GM23248 (cell line): ENCODE data around the gene DYRK1B. TPM values are rescaled to one million over a fixed set of nuclear protein-coding genes. Genes with fewer than 3 reads are reported as not detected.

Experiments
- DNase-seq: peaks from one replicate; pipeline ENCODE4 v3.0.0-alpha.2; 2015
- H2AFZ ChIP-seq: fragments of 200-600 bp; sonication (generic); 2 replicates; pipeline ENCODE4 v1.6.1; 2016; ENCODE audit warnings: antibody characterized with exemption
- H3F3A ChIP-seq: fragments of 200-600 bp; sonication (generic); 2 replicates; pipeline ENCODE4 v1.6.1; 2016; ENCODE audit warnings: mild to moderate bottlenecking, antibody characterized with exemption, mixed run types; ENCODE audit not compliant: insufficient read depth
- H3K27ac ChIP-seq: fragments of 200-600 bp; sonication (generic); 2 replicates; pipeline ENCODE4 v1.5.1; 2016; ENCODE audit warnings: mild to moderate bottlenecking
- H3K27me3 ChIP-seq: fragments of 200-600 bp; sonication (generic); replicated peaks from 2 replicates; pipeline ENCODE4 v1.6.1; 2016; ENCODE audit warnings: mild to moderate bottlenecking; ENCODE audit not compliant: insufficient read depth
- H3K36me3 ChIP-seq: fragments of 200-600 bp; sonication (generic); 2 replicates; pipeline ENCODE4 v1.6.1; 2016; ENCODE audit warnings: low read depth, mild to moderate bottlenecking
- H3K4me1 ChIP-seq: fragments of 200-600 bp; sonication (generic); 2 replicates; pipeline ENCODE4 v1.6.1; 2016; ENCODE audit warnings: mild to moderate bottlenecking; ENCODE audit not compliant: insufficient read depth
- H3K4me2 ChIP-seq: fragments of 200-600 bp; sonication (generic); one replicate; pipeline ENCODE4 v1.6.1; 2016; ENCODE audit warnings: mild to moderate bottlenecking; ENCODE audit not compliant: unreplicated experiment
- H3K4me3 ChIP-seq: fragments of 200-600 bp; sonication (generic); 2 replicates; pipeline ENCODE4 v1.5.1; 2016; ENCODE audit warnings: mild to moderate bottlenecking
- H3K79me2 ChIP-seq: fragments of 200-600 bp; sonication (generic); 2 replicates; pipeline ENCODE4 v1.6.1; 2016; ENCODE audit warnings: mild to moderate bottlenecking; ENCODE audit not compliant: insufficient read depth
- H3K9ac ChIP-seq: fragments of 200-600 bp; sonication (generic); 2 replicates; pipeline ENCODE4 v1.6.1; 2016; ENCODE audit warnings: mild to moderate bottlenecking
- H3K9me2 ChIP-seq: fragments of 200-600 bp; sonication (generic); 2 replicates; pipeline ENCODE4 v1.6.1; 2016; ENCODE audit warnings: mixed run types, mild to moderate bottlenecking, moderate library complexity; ENCODE audit not compliant: insufficient read depth
- H3K9me3 ChIP-seq: fragments of 200-600 bp; sonication (generic); one replicate; pipeline ENCODE4 v1.6.1; 2017; ENCODE audit warnings: low read depth
- H4K20me1 ChIP-seq: fragments of 200-600 bp; sonication (generic); 2 replicates; pipeline ENCODE4 v1.6.0; 2016; ENCODE audit not compliant: insufficient read depth
- EZH2 ChIP-seq: fragments of 200-600 bp; sonication (generic); IDR thresholded peaks from 2 replicates; pipeline ENCODE4 v1.6.1; 2018; ENCODE audit warnings: antibody characterized with exemption, mild to moderate bottlenecking; ENCODE audit not compliant: insufficient read depth, poor library complexity, severe bottlenecking
- EZH2phosphoT487 ChIP-seq: fragments of 200-600 bp; sonication (generic); IDR thresholded peaks from 2 replicates; pipeline ENCODE4 v1.6.1; 2018; ENCODE audit warnings: antibody characterized with exemption, moderate library complexity, mild to moderate bottlenecking, low read depth; ENCODE audit not compliant: insufficient read depth
- WGBS, 2 experiments: methylation state at CpG; one replicate each; pipeline ENCODE4 v1.1.6; 2015 to 2017; ENCODE audit warnings: low lambda C conversion rate in 2 of 2, low coverage in 1 of 2; ENCODE audit errors: missing lambda C conversion rate in 2 of 2; 5-methylcytosine and 5-hydroxymethylcytosine counted together
- in situ Hi-C: fragments of 300-500 bp; cut with MboI; formaldehyde crosslinking; loops from 2 replicates; pipeline ENCODE4 v1.15.0; 2020
- microRNA-seq: library from miRNA; unstranded; fragments of <30 nt; microRNA quantifications from one replicate; pipeline ENCODE4, GENCODE V29; 2016; ENCODE audit warnings: borderline number of aligned reads
- polyA plus RNA-seq: library from polyadenylated mRNA; unstranded; fragments of >200 nt; fragmentation: Nextera tagmentation; extraction: Ambion mirVana; gene quantifications from 2 replicates; pipeline ENCODE4 v1.2.1, GENCODE V29; 2016
- small RNA-seq: library from RNA; depleted of rRNA; stranded (forward); fragments of <200 nt; gene quantifications from one replicate; pipeline ENCODE3, GENCODE V24; 2014; ENCODE audit warnings: low read depth, low replicate concordance
- total RNA-seq: library from RNA; depleted of rRNA; stranded (reverse); fragments of >200 nt; shearing (Covaris generic); gene quantifications from 2 replicates; pipeline ENCODE4 v1.2.3, GENCODE V29; 2014; rRNA removed

The DYRK1B gene
- total and polyA plus RNA-seq, 2 experiments from 2014 or later = 11.1 to 14.9 TPM

DNA sequence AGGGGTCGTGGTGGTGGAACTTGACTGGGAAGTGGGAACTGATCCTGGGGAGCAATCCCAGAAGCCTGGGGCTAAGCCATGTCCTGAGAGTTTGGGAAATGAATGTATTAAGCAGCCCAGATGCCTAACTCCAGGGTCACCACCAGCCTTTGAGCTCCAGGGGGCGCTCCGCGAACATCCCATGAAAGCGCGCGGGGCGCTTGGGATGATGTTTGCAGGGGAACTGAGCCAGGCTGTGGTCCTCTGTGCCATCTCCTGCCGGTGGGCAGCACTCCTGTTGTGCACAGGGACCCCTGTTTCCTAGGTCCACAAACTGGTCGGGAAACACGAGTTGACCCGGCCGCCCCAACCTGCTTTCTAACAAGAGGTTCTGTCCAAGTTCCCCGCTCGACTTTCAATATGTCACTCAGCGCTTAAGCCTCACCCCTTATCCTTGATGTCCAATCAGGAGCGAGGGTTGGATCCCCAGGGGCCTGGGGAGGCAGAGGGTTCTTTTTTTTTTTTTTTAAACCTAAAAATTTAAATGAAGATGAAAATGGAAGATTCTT is 40.9 kb downstream of the DYRK1B start:
- H3K4me1 ChIP-seq = no peaks in the 10 kb centered on the region
- H3F3A ChIP-seq = no peaks in the 10 kb centered on the region
- H3K27ac ChIP-seq = no peak overlapping the region
- H3K4me2 ChIP-seq = peak overlapping the region; percentile 87
- no peaks in the 10 kb centered on the region for H4K20me1 ChIP-seq
- H3K9ac ChIP-seq = no peak overlapping the region
- H3K36me3 ChIP-seq = no peaks in the 10 kb centered on the region
- in situ Hi-C loops = no loop called here
- peak overlapping the region; percentile 97 for H2AFZ ChIP-seq
- H3K79me2 ChIP-seq = no peaks in the 10 kb centered on the region
- no peaks in the 10 kb centered on the region for H3K9me3 ChIP-seq
- WGBS, 2 experiments = 1 to 2% methylated on average over 17 of the region's 17 CpGs
- H3K4me3 ChIP-seq = peak overlapping the region; percentile 89
- H3K9me2 ChIP-seq = no peaks in the 10 kb centered on the region
- peaks cover 20% of the 10 kb centered on the region; the same call in 1 of the 2 replicates for H3K27me3 ChIP-seq
- peak; percentile 91 for DNase-seq
- TF ChIP-seq EZH2phosphoT487 (no peak), EZH2 (no peak)

DNA sequence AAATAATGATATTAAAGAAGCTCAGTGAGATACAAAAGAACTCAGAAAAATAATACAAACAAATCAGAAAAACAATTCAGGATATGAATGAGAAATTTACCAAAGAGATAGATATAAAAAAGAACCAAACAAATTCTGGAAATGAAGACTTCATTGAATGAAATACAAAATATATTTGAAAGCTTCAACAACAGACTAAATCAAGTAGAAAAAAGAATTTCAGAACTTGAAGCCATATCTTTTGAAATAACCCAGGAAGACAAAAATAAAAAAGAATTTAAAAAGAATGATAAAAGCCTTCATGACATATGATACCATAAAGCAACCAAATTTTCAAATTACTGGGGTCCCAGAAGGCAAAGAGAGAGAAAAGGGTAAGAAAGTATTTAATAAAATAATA is 45.7 kb downstream of the DYRK1B start:
- in situ Hi-C loops = no loop called here
- H3K9me3 ChIP-seq = no peaks in the 10 kb centered on the region
- no peak overlapping the region for H3K27ac ChIP-seq
- no peak overlapping the region for H3K4me3 ChIP-seq
- TF ChIP-seq EZH2phosphoT487 (no peak), EZH2 (no peak)
- H3K79me2 ChIP-seq = no peaks in the 10 kb centered on the region
- H3K9ac ChIP-seq = no peak overlapping the region
- H4K20me1 ChIP-seq = no peaks in the 10 kb centered on the region
- no peaks in the 10 kb centered on the region for H3K9me2 ChIP-seq
- no peaks in the 10 kb centered on the region for H3F3A ChIP-seq
- no peak overlapping the region for H2AFZ ChIP-seq
- H3K4me1 ChIP-seq = no peaks in the 10 kb centered on the region
- peaks cover 13% of the 10 kb centered on the region; the same call in 1 of the 2 replicates for H3K27me3 ChIP-seq
- no peak for DNase-seq
- no peak overlapping the region for H3K4me2 ChIP-seq
- H3K36me3 ChIP-seq = no peaks in the 10 kb centered on the region

- in situ Hi-C loops = no loop called here
- TF ChIP-seq EZH2 (no peak), EZH2phosphoT487 (no peak)
- Histone ChIP-seq H3K9me3 (no peaks in the 10 kb centered on the region), H4K20me1 (no peaks in the 10 kb centered on the region), H3K27ac (no peak overlapping the region), H3K4me2 (no peak overlapping the region), H3K9ac (no peak overlapping the region), H3K4me3 (no peak overlapping the region), H3K36me3 (no peaks in the 10 kb centered on the region), H2AFZ (no peak overlapping the region), H3K79me2 (no peaks in the 10 kb centered on the region), H3K9me2 (no peaks in the 10 kb centered on the region; the same call in 1 of the 2 replicates), H3F3A (no peaks in the 10 kb centered on the region), H3K27me3 (peaks cover 32% of the 10 kb centered on the region), H3K4me1 (no peaks in the 10 kb centered on the region)
- no peak for DNase-seq
- WGBS, 2 experiments = 56 to 58% methylated on average over 3 of the region's 3 CpGs
Measured at GRCh38 chr19:39780894-39781293, 53.1 kb downstream of the DYRK1B start.

- 8 to 9% methylated on average over 4 of the region's 4 CpGs for WGBS, 2 experiments
- H3K79me2 ChIP-seq = no peaks in the 10 kb centered on the region
- peaks cover 30% of the 10 kb centered on the region for H3K27me3 ChIP-seq
- no peaks in the 10 kb centered on the region for H3K4me1 ChIP-seq
- H4K20me1 ChIP-seq = no peaks in the 10 kb centered on the region
- in situ Hi-C loops = no loop called here
- no peak within 1 kb of the TSS for H3K4me2 ChIP-seq
- no peak within 1 kb of the TSS for H3K27ac ChIP-seq
- H3K36me3 ChIP-seq = no peaks in the 10 kb centered on the region
- no peak within 1 kb of the TSS for H3K9ac ChIP-seq
- DNase-seq = no peak
- H3K9me2 ChIP-seq = no peaks in the 10 kb centered on the region; the same call in 1 of the 2 replicates
- H3F3A ChIP-seq = no peaks in the 10 kb centered on the region
- H3K4me3 ChIP-seq = no peak within 1 kb of the TSS
- TF ChIP-seq EZH2phosphoT487 (no peak), EZH2 (no peak)
- H2AFZ ChIP-seq = no peak within 1 kb of the TSS
- H3K9me3 ChIP-seq = no peaks in the 10 kb centered on the region
Measured at GRCh38 chr19:39778763-39779162, 55.2 kb downstream of the DYRK1B start, which contains the start of gene LEUTX. Gene LEUTX (plus strand): TSS chr19:39778854. CDS start chr19:39778921, 67 bp downstream.

Small RNA genes lying within 50 kb of the gene (microRNA-seq; reads per million reads assigned to microRNA genes)
- not detected for gene MIR6719

Small RNA genes lying within 50 kb of the gene (small RNA-seq; reads per million reads assigned to genes)
- not detected for gene MIR6719

Other genes starting within 250 kb of the DYRK1B start
- gene LGALS13, start 231.6 kb downstream of the DYRK1B start, total RNA-seq = not detected in 2 replicates
- gene LGALS13, start 231.6 kb downstream of the DYRK1B start, polyA plus RNA-seq = not detected in 2 replicates
- not detected in 2 replicates for gene LGALS16, start 178.2 kb downstream of the DYRK1B start, total RNA-seq
- gene LGALS16, start 178.2 kb downstream of the DYRK1B start, polyA plus RNA-seq = not detected in 2 replicates
- not detected in 2 replicates for gene LGALS14, start 129.7 kb downstream of the DYRK1B start, total RNA-seq
- not detected in 2 replicates for gene LGALS14, start 129.7 kb downstream of the DYRK1B start, polyA plus RNA-seq
- gene CLC, start 96.1 kb downstream of the DYRK1B start, total RNA-seq = not detected in 2 replicates
- not detected in 2 replicates for gene CLC, start 96.1 kb downstream of the DYRK1B start, polyA plus RNA-seq
- not detected in 2 replicates for gene LEUTX, start 55.3 kb downstream of the DYRK1B start, total RNA-seq
- not detected in 2 replicates for gene LEUTX, start 55.3 kb downstream of the DYRK1B start, polyA plus RNA-seq
- gene FBL, start 12.2 kb upstream of the DYRK1B start, total RNA-seq = 59.3 and 66.9 TPM in 2 replicates
- gene FBL, start 12.2 kb upstream of the DYRK1B start, polyA plus RNA-seq = 61.1 and 63.9 TPM in 2 replicates
- not detected in 2 replicates for gene FCGBP, start 100.5 kb upstream of the DYRK1B start, total RNA-seq
- not detected in 2 replicates for gene FCGBP, start 100.5 kb upstream of the DYRK1B start, polyA plus RNA-seq
- 94.8 and 137 TPM in 2 replicates for gene PSMC4, start 137.0 kb upstream of the DYRK1B start, total RNA-seq
- gene PSMC4, start 137.0 kb upstream of the DYRK1B start, polyA plus RNA-seq = 112 and 113 TPM in 2 replicates
- 1.4 and 6.1 TPM in 2 replicates for gene ZNF546, start 162.9 kb upstream of the DYRK1B start, total RNA-seq
- gene ZNF546, start 162.9 kb upstream of the DYRK1B start, polyA plus RNA-seq = 1.2 and 2.1 TPM in 2 replicates
- 5.1 and 12.0 TPM in 2 replicates for gene ZNF780B, start 222.1 kb upstream of the DYRK1B start, total RNA-seq
- gene ZNF780B, start 222.1 kb upstream of the DYRK1B start, polyA plus RNA-seq = 2.9 and 3.3 TPM in 2 replicates